Esophagus muscularis mucosa (tissue), 4 donors: ENCODE measurements around the gene TFAP2B.

Source experiments
- EP300 ChIP-seq: sonication (generic); formaldehyde crosslinking; IDR thresholded peaks from one replicate; pipeline ENCODE4 v1.6.1; 2017; ENCODE audit warnings: antibody characterized with exemption
- POLR2A ChIP-seq: fragments of 450-650 bp; IDR thresholded peaks from one replicate; pipeline ENCODE4 v1.6.1; 2017; ENCODE audit warnings: antibody characterized with exemption, moderate library complexity, mild to moderate bottlenecking, low read depth
- POLR2AphosphoS5 ChIP-seq, 2 donors: sonication (generic); formaldehyde crosslinking; IDR thresholded peaks; one replicate each; pipeline ENCODE4 v1.6.1; 2017; ENCODE audit warnings: antibody characterized with exemption in 2 of 2
- TF ChIP-seq, protein P1 (sequence below), 3 experiments: fragments of 200-600 bp in 2 of 3; fragments of 450-650 bp in 1 of 3; sonication (generic) in 2 of 3; IDR thresholded peaks; one replicate each; pipeline ENCODE4 v1.5.1; 2017 to 2019; ENCODE audit warnings: antibody characterized with exemption in 3 of 3, mild to moderate bottlenecking in 2 of 3, moderate library complexity in 1 of 3

DNA sequence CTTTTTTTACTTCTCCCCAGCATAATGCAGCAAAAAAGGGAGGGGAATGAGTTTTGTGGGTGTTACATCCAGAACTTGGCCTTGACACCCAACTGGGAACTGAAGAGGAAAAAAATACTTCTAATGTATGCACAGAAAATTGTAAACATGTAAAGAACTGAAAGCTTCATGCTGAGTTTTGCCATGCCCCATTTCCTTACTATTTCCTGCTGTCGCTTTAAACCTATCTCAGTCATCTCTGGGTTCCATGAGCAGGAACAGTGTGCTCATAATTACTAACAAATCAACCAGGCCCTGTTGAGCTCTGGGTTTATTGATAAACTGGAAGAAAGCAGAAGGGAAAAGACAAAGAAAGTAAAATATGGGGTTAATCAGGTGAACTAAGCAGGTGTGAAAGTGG lies 14.2 kb downstream of the TFAP2B start:
- TF ChIP-seq, protein P1, sequence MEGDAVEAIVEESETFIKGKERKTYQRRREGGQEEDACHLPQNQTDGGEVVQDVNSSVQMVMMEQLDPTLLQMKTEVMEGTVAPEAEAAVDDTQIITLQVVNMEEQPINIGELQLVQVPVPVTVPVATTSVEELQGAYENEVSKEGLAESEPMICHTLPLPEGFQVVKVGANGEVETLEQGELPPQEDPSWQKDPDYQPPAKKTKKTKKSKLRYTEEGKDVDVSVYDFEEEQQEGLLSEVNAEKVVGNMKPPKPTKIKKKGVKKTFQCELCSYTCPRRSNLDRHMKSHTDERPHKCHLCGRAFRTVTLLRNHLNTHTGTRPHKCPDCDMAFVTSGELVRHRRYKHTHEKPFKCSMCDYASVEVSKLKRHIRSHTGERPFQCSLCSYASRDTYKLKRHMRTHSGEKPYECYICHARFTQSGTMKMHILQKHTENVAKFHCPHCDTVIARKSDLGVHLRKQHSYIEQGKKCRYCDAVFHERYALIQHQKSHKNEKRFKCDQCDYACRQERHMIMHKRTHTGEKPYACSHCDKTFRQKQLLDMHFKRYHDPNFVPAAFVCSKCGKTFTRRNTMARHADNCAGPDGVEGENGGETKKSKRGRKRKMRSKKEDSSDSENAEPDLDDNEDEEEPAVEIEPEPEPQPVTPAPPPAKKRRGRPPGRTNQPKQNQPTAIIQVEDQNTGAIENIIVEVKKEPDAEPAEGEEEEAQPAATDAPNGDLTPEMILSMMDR (IDR thresholded peaks at IDR 0.05): no peak
- TF ChIP-seq POLR2A (no peak), EP300 (no peak), POLR2AphosphoS5 (IDR thresholded peaks at IDR 0.05) (no peak)
